HTERT RPE-1 (cell line): ENCODE data around the gene FBXL3.
"Not testable (repeated sequence)": the region's sequence is repeated elsewhere in the genome, so short reads cannot be mapped to it uniquely, and the experiment has no call there.

Experiments
- in situ Hi-C: fragments of 300-500 bp; cut with MboI; formaldehyde crosslinking; loops from 4 replicates; pipeline ENCODE4 v1.14.3; 2020; ENCODE audit warnings: low sequenced_read_pairs

Gene FBXL3

GRCh38 chr13:77029436-77029835, 2.5 kb upstream of the FBXL3 start:
- in situ Hi-C loops: no loop called here

- in situ Hi-C loops: no loop called here
These were observed 1.2 kb upstream of the FBXL3 start for GRCh38 chr13:77028202-77028601.

DNA sequence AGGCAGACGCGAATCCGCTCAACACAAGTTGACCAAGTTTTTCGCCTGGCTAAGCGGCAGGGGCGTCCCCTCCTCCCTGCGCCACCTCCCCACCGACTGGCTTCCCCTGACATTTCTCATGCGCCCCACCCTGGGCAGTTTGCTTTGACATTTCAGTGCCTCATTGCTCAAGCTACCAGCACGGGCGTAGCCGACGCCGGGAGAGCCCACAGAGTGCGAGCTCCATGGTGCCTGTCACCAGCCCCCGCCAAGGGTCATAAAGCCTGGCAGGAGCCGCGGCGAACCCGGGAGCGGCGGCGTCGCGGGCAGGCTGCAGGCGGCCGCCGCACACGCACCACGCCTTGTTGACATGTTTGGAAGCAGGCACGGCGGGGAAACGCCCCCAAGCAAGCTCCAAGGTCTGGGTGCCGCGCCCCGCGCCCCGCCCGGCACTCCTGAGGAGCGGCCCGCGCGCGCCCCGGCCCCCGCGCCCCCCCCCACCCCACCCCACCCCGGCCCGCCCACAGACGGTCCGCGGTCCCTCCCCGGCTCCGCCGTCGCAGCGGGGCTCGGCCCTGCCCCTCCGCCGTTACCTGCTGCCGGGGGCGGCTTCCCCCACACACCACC, 601 bp downstream of the FBXL3 start:
- in situ Hi-C loops: no loop called here

GRCh38 chr13:77022341-77022740, 4.6 kb downstream of the FBXL3 start:
- in situ Hi-C loops: no loop called here

GRCh38 chr13:77019756-77020155, 7.2 kb downstream of the FBXL3 start:
- in situ Hi-C loops: no loop called here

DNA sequence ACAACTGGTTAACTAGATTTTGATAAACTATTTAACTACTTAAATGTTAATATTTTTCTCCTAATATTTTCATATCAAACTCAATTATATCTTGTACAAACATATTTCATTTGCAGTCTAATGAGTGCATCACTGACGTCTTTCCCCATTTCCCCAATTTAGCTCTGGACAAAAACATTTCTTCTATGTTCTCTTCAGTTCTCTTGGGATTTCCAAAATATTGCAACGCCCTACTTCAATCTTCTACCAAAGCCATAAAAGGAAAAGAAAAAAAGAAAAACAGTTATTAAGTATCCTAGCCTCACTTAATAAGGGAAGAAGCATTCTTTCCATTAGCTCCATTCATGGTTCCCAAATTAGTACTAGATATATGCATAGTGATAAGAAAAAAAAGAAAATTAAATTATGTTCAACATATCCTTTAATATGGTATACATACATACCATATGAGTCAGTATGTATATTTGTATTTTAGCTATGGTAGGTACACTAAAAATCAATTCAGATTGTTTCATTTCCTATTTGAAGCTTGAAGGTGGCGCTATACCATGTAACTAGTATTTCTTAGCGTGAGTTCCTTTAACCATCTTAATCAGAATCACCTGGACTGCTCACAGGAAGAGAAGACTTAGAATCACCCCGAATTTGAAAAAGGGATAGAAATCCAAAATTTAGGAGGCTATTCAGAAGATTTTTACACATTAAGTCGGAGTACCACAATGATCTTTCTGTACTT, 9.9 kb downstream of the FBXL3 start:
- in situ Hi-C loops: no loop called here

- in situ Hi-C loops: no loop called here
These were observed 10.6 kb downstream of the FBXL3 start for GRCh38 chr13:77016251-77016812.

DNA sequence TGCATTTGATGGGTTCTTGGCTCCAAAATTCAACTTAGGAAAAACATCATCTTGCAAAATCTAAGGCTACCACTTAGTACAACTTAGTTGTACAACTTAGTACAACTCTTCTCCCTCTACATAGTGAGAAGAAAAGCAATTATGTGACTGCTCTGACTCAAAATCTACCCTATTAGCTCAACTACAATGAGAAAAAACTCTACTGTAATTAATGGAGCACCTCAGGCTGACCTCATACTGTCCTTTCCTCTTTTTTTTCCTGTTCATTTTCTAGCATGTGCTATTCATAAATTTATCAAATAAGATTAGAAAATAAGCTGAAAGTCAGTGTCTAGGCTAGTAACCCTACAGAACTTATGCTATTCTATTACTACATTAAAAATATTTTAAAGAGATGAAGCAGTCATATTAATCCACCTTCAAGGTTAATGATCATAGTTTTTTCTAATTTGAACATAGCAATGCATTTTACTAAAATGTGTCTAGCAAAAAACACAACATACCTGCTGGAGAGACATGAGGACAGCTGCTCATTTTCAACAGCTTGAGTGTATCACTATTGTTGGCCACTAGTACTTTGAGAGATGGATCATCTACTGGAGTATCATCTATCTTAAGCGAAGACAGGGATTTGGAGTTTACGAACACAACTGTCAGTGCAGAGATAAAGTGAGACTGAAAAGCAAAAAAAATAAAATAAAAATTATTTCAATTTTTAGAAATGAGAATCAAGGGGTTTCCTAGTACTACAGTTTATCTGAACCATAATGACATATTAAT, 11.9 kb downstream of the FBXL3 start:
- in situ Hi-C loops: no loop called here

- in situ Hi-C loops: no loop called here
These were observed 13.0 kb downstream of the FBXL3 start for GRCh38 chr13:77013853-77014542.

DNA sequence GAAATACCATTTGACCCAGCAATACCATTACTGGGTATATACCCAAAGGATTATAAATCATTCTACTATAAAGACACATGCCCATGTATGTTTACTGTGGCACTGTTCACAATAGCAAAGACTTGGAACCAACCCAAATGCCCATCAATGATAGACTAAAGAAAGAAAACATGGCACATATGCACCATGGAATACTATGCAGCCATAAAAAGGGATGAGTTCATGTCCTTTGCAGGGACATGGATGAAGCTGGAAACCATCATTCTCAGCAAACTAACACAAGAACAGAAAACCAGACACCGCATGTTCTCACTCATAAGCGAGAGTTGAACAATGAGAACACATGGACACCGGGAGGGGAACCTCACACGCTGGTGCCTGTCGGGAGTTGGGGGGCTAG, 17.2 kb downstream of the FBXL3 start:
- in situ Hi-C loops: not testable (repeated sequence)

DNA sequence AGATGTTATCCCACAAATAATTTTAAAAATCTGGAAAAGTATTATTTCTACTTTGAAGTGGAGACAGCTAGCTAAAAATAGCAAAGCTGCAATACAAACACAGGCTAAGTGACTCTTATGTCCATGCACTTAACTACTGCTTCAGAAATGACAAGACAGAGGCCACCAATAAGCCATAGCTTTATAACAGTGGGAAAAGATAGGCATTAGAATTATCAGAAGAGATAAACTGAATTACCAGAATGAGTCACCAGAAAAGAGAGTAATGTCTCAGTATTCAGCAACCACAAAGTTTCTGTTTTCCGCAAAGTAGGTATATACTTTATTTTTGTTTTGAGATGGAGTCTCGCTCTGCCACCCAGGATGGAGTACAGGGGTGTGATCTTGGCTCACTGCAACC, 17.9 kb downstream of the FBXL3 start:
- in situ Hi-C loops: no loop called here

DNA sequence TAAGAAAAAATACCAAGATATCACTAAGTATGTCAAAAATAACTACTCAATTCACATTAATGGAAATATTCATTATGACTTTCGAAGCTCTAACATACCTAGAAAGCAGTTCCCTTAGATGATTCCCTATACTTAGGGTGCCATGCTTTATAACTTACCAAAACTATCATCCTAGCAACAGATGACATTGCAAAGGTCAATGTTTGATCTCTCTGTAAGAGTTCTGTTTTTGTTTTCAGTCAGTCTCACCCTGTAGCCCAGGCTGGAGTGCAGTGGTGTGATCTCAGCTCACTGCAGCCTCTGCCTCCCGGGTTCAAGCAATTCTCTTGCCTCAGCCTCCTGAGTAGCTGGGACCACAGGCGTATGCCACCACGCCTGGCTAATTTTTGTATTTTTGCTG, 18.6 kb downstream of the FBXL3 start:
- in situ Hi-C loops: not testable (repeated sequence)

GRCh38 chr13:77002590-77003190, 24.3 kb downstream of the FBXL3 start:
- in situ Hi-C loops: no loop called here

- in situ Hi-C loops: no loop called here
These were observed 24.9 kb downstream of the FBXL3 start for GRCh38 chr13:77001963-77002587.

DNA sequence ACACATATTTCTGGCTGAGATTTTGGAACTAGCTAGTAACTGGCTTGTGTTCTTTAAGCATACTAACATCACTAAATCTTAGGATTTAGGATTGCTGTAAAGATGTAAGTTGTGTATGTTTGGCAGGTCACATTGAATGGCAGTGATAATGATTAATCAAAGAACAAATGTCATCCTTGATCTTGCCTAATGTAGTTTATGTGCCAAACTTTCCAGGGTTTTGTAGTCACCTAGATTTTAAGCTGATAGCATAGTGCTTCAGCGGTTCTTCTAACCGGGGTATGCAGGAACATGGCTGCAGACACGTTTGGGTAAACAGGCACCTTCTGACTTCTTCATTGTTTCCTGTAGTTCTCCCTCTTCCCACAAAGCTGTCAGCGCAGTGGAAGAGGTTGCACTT, 25.4 kb downstream of the FBXL3 start:
- in situ Hi-C loops: no loop called here

DNA sequence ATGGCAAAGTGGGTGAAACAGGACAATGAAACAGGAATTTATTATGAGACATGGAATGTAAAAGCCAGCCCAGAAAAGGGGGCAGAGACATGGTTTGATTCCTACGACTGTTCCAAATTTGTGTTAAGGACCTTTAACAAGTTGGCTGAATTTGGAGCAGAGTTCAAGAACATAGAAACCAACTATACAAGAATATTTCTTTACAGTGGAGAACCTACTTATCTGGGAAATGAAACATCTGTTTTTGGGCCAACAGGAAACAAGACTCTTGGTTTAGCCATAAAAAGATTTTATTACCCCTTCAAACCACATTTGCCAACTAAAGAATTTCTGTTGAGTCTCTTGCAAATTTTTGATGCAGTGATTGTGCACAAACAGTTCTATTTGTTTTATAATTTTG, 26.5 kb downstream of the FBXL3 start:
- in situ Hi-C loops: no loop called here

DNA sequence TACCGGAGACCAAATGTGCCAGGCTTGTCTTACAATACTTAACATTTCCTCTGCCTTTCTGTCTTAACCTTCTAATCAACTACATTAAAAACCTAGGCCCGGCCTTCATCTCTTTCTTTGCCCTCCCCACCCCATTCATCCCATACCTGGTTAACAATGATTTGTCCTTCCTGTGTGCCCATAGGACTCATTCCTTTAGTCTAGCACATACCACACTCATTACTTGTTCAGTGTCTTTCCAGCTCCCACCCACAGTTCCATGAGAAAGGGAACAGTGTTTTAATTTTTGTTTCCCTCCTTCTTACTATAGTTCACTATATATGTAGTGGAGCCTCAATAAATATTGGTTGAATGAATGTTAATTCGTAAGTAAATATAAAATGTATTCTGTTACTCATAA, 32.7 kb downstream of the FBXL3 start:
- in situ Hi-C loops: no loop called here

DNA sequence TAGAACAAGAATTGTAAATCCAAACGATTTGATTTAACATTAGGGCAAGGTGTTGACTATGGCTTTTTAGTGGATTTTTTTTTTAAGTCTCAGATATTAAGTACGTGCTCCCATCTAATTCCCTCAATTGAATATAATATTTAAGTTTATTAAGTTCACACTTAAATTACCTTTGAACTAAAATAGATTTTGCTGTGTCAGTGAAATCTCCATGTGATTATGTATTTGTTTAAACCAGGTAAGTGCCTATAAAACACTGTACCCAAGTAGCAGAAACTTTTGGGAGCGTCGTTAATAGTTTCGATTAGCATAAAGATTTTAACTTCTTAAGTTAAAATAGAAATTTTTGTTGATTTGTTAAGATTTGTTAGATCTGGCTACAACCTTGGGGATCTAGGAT, 33.5 kb downstream of the FBXL3 start:
- in situ Hi-C loops: no loop called here

GRCh38 chr13:76993021-76993420, 33.9 kb downstream of the FBXL3 start:
- in situ Hi-C loops: no loop called here

DNA sequence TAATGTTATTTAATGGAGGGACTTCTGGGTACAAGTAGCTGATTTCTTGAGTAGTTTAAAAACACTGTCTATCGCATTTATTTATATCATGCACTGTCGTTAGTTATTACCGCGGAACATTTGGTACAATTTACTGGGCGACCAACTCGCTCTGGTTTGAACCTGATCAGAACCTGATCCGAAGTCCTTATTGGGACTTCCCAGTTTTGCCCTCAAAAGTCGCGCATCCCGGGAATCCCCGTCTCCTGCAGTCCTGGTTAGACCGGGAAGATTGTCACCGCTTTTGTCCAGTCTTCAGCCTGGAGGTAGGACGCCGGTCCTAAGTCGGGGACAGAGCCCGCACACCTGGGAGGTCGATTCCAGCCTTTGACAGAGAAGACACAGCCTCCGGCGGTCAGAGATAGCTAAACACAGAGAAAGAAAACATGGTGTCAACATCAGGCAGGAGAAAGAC, 34.4 kb downstream of the FBXL3 start:
- in situ Hi-C loops: no loop called here
